Measurements from ENCODE around the gene C2CD3. TPM values are rescaled to one million over a fixed set of nuclear protein-coding genes. Genes with fewer than 3 reads are reported as not detected.
A peak's percentile ranks its signal among the peaks of the same experiment; 100 is the strongest.

Gene C2CD3
- total and polyA plus RNA-seq, 9 of the 15 experiments (the other 6 are each of a cell fraction or from before 2014, with no cell fraction given) = 4.4 to 20.2 (median 15.4) TPM

- TF ChIP-seq E4F1 (CRISPR knock-in tag; IDR thresholded peaks at IDR 0.05; ENCODE audit: borderline replicate concordance) (no peak), SMAD3 (CRISPR knock-in tag; conservative IDR thresholded peaks at IDR 0.05) (peak; percentile 81; the same call in 1 of the 2 replicates), CREB1 (IDR thresholded peaks at IDR 0.05) (no peak; the same call in none of the 2 replicates), CREB1 (CRISPR knock-in tag; IDR thresholded peaks at IDR 0.05) (peak; percentile 88), ZNF174 (CRISPR knock-in tag; IDR thresholded peaks at IDR 0.05) (no peak), IFI16 (CRISPR knock-in tag; IDR thresholded peaks at IDR 0.05) (no peak), KLF13 (tag; IDR thresholded peaks at IDR 0.05; ENCODE audit: borderline replicate concordance, low read depth) (peak; percentile 65; the same call in 1 of the 2 replicates), KDM2B (CRISPR knock-in tag; IDR thresholded peaks at IDR 0.05) (0 out of 2 replicates have a peak, but pooled peaks have one; percentile 38), POLR3A (IDR thresholded peaks at IDR 0.05; ENCODE audit: borderline replicate concordance, extremely low read depth, insufficient read depth, insufficient read length) (no peak), NUFIP1 (IDR thresholded peaks at IDR 0.05; ENCODE audit: partially characterized antibody) (peak; percentile 21), PRPF4 (IDR thresholded peaks at IDR 0.05; ENCODE audit: insufficient read depth, low read depth, low read length, poor library complexity, severe bottlenecking) (no peak), ZFP36 (IDR thresholded peaks at IDR 0.05; ENCODE audit: low read depth, low read length, partially characterized antibody) (peak; percentile 10), HNRNPH1 (optimal IDR thresholded peaks at IDR 0.05; ENCODE audit: low read depth, low read length) (no peak), RFX7 (CRISPR knock-in tag; IDR thresholded peaks at IDR 0.05) (no peak), RBM22 (IDR thresholded peaks at IDR 0.05; ENCODE audit: low read depth, low read length, poor library complexity, severe bottlenecking) (peak; percentile 26), TSC22D4 (tag; IDR thresholded peaks at IDR 0.05) (no peak), HLTF (IDR thresholded peaks at IDR 0.05) (peak; percentile 88), FIP1L1 (IDR thresholded peaks at IDR 0.05; ENCODE audit: low read depth, low read length, poor library complexity, severe bottlenecking) (peak; percentile 83)
- TF ChIP-seq, protein P1, sequence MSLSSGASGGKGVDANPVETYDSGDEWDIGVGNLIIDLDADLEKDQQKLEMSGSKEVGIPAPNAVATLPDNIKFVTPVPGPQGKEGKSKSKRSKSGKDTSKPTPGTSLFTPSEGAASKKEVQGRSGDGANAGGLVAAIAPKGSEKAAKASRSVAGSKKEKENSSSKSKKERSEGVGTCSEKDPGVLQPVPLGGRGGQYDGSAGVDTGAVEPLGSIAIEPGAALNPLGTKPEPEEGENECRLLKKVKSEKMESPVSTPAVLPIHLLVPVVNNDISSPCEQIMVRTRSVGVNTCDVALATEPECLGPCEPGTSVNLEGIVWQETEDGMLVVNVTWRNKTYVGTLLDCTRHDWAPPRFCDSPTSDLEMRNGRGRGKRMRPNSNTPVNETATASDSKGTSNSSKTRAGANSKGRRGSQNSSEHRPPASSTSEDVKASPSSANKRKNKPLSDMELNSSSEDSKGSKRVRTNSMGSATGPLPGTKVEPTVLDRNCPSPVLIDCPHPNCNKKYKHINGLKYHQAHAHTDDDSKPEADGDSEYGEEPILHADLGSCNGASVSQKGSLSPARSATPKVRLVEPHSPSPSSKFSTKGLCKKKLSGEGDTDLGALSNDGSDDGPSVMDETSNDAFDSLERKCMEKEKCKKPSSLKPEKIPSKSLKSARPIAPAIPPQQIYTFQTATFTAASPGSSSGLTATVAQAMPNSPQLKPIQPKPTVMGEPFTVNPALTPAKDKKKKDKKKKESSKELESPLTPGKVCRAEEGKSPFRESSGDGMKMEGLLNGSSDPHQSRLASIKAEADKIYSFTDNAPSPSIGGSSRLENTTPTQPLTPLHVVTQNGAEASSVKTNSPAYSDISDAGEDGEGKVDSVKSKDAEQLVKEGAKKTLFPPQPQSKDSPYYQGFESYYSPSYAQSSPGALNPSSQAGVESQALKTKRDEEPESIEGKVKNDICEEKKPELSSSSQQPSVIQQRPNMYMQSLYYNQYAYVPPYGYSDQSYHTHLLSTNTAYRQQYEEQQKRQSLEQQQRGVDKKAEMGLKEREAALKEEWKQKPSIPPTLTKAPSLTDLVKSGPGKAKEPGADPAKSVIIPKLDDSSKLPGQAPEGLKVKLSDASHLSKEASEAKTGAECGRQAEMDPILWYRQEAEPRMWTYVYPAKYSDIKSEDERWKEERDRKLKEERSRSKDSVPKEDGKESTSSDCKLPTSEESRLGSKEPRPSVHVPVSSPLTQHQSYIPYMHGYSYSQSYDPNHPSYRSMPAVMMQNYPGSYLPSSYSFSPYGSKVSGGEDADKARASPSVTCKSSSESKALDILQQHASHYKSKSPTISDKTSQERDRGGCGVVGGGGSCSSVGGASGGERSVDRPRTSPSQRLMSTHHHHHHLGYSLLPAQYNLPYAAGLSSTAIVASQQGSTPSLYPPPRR (CRISPR knock-in tag; IDR thresholded peaks at IDR 0.05; ENCODE audit: borderline replicate concordance) = 0 out of 2 replicates have a peak, but pooled peaks have one; percentile 29
- TF ChIP-seq, protein P2, sequence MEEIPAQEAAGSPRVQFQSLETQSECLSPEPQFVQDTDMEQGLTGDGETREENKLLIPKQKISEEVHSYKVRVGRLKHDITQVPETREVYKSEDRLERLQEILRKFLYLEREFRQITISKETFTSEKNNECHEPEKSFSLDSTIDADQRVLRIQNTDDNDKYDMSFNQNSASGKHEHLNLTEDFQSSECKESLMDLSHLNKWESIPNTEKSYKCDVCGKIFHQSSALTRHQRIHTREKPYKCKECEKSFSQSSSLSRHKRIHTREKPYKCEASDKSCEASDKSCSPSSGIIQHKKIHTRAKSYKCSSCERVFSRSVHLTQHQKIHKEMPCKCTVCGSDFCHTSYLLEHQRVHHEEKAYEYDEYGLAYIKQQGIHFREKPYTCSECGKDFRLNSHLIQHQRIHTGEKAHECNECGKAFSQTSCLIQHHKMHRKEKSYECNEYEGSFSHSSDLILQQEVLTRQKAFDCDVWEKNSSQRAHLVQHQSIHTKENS (CRISPR knock-in tag; IDR thresholded peaks at IDR 0.05) = no peak
Measured at GRCh38 chr11:73982990-73983740, 187.6 kb downstream of the C2CD3 start (continued).
